Measurements from ENCODE around the gene PAEP. TPM values are rescaled to one million over a fixed set of nuclear protein-coding genes. Genes with fewer than 3 reads are reported as not detected.

Gene PAEP
- total RNA-seq, 1 donor from 2014 or later = not detected

GRCh38 chr9:135574943-135575342 is 13.4 kb downstream of the PAEP start:
- intact Hi-C loops (cut with micrococcal nuclease) = no loop called here

GRCh38 chr9:135575995-135576631 is 14.6 kb downstream of the PAEP start:
- intact Hi-C loops (cut with micrococcal nuclease) = no loop called here

- intact Hi-C loops (cut with micrococcal nuclease) = no loop called here
Measured at GRCh38 chr9:135577256-135577655, 15.7 kb downstream of the PAEP start.

GRCh38 chr9:135579356-135579755 is 17.8 kb downstream of the PAEP start:
- intact Hi-C loops (cut with micrococcal nuclease) = no loop called here

GRCh38 chr9:135579889-135580660 is 18.5 kb downstream of the PAEP start:
- intact Hi-C loops (cut with micrococcal nuclease) = no loop called here

GRCh38 chr9:135580664-135581380 is 19.3 kb downstream of the PAEP start:
- intact Hi-C loops (cut with micrococcal nuclease) = no loop called here

GRCh38 chr9:135581636-135582426 is 20.3 kb downstream of the PAEP start:
- intact Hi-C loops (cut with micrococcal nuclease) = no loop called here

- intact Hi-C loops (cut with micrococcal nuclease) = no loop called here
Measured at GRCh38 chr9:135582541-135582940, 21.0 kb downstream of the PAEP start.

- intact Hi-C loops (cut with micrococcal nuclease) = no loop called here
Measured at GRCh38 chr9:135582966-135583687, 21.6 kb downstream of the PAEP start.

- intact Hi-C loops (cut with micrococcal nuclease) = no loop called here
Measured at GRCh38 chr9:135583688-135584011, 22.1 kb downstream of the PAEP start.

GRCh38 chr9:135584371-135584770 is 22.8 kb downstream of the PAEP start:
- intact Hi-C loops (cut with micrococcal nuclease) = no loop called here

- intact Hi-C loops (cut with micrococcal nuclease) = no loop called here
Measured at GRCh38 chr9:135584934-135585333, 23.4 kb downstream of the PAEP start.

- intact Hi-C loops (cut with micrococcal nuclease) = no loop called here
Measured at GRCh38 chr9:135586601-135587109, 25.1 kb downstream of the PAEP start.

- intact Hi-C loops (cut with micrococcal nuclease) = no loop called here
Measured at GRCh38 chr9:135587658-135588057, 26.1 kb downstream of the PAEP start.

GRCh38 chr9:135588371-135588770 is 26.8 kb downstream of the PAEP start:
- intact Hi-C loops (cut with micrococcal nuclease) = no loop called here

- intact Hi-C loops (cut with micrococcal nuclease) = no loop called here
Measured at GRCh38 chr9:135588886-135589595, 27.5 kb downstream of the PAEP start.

- intact Hi-C loops (cut with micrococcal nuclease) = no loop called here
Measured at GRCh38 chr9:135589596-135590485, 28.3 kb downstream of the PAEP start.

GRCh38 chr9:135590486-135591079 is 29.0 kb downstream of the PAEP start:
- intact Hi-C loops (cut with micrococcal nuclease) = no loop called here
